NCI-H1417 (cell line): ENCODE measurements around the gene VPS37B.

Experiments used
- DNase-seq, 3 experiments: peaks; one replicate each; lab custom pipeline; 2025; lab: John Stamatoyannopoulos, UW

VPS37B gene

GRCh38 chr12:122852336-122853275 lies 43.3 kb downstream of the VPS37B start:
- DNase-seq, result no peak

GRCh38 chr12:122851820-122852219 lies 44.1 kb downstream of the VPS37B start:
- DNase-seq, result no peak

- DNase-seq, result no peak
Observed at GRCh38 chr12:122850695-122851350, 45.1 kb downstream of the VPS37B start.

- DNase-seq, result no peak
Observed at GRCh38 chr12:122850048-122850445, 45.9 kb downstream of the VPS37B start.

GRCh38 chr12:122849352-122850047 lies 46.4 kb downstream of the VPS37B start:
- DNase-seq, result no peak

GRCh38 chr12:122848471-122849351 lies 47.2 kb downstream of the VPS37B start:
- DNase-seq, result no peak

GRCh38 chr12:122847921-122848421 lies 48.0 kb downstream of the VPS37B start:
- DNase-seq, result no peak

- no peak for DNase-seq
Observed at GRCh38 chr12:122847516-122847836, 48.4 kb downstream of the VPS37B start.

GRCh38 chr12:122846622-122847515 lies 49.1 kb downstream of the VPS37B start:
- no peak for DNase-seq

GRCh38 chr12:122845865-122846621 lies 49.9 kb downstream of the VPS37B start:
- DNase-seq, result peak in 1 of 3 experiments; percentile 89

- no peak for DNase-seq
Observed at GRCh38 chr12:122845041-122845864, 50.7 kb downstream of the VPS37B start.

GRCh38 chr12:122844366-122844971 lies 51.5 kb downstream of the VPS37B start:
- no peak for DNase-seq

GRCh38 chr12:122843455-122843854 lies 52.5 kb downstream of the VPS37B start:
- DNase-seq, result no peak

GRCh38 chr12:122842505-122843405 lies 53.2 kb downstream of the VPS37B start:
- no peak for DNase-seq

GRCh38 chr12:122841544-122842321 lies 54.2 kb downstream of the VPS37B start:
- no peak for DNase-seq
